HFF-Myc (cell line): ENCODE measurements around the gene ADCY4.

ENCODE experiments used
- DNase-seq: peaks from one replicate; pipeline ENCODE4 v3.0.0-alpha.2; 2011; ENCODE audit warnings: low read depth; ENCODE audit errors: extremely low read depth
- H3K4me3 ChIP-seq: replicated peaks from 2 replicates; pipeline ENCODE4 v1.5.1; 2011; ENCODE audit warnings: low read depth, mild to moderate bottlenecking, control low read depth, low read length
- TF ChIP-seq, protein P1 (sequence below): IDR thresholded peaks from 2 replicates; pipeline ENCODE4 v1.5.1; 2012; ENCODE audit warnings: mild to moderate bottlenecking, low read depth, low read length, control low read depth; ENCODE audit errors: missing control alignments

The ADCY4 gene

GRCh38 chr14:24297190-24297964, 37.5 kb downstream of the ADCY4 start:
- H3K4me3 ChIP-seq, result no peak overlapping the region
- DNase-seq, result no peak
- TF ChIP-seq, protein P1, sequence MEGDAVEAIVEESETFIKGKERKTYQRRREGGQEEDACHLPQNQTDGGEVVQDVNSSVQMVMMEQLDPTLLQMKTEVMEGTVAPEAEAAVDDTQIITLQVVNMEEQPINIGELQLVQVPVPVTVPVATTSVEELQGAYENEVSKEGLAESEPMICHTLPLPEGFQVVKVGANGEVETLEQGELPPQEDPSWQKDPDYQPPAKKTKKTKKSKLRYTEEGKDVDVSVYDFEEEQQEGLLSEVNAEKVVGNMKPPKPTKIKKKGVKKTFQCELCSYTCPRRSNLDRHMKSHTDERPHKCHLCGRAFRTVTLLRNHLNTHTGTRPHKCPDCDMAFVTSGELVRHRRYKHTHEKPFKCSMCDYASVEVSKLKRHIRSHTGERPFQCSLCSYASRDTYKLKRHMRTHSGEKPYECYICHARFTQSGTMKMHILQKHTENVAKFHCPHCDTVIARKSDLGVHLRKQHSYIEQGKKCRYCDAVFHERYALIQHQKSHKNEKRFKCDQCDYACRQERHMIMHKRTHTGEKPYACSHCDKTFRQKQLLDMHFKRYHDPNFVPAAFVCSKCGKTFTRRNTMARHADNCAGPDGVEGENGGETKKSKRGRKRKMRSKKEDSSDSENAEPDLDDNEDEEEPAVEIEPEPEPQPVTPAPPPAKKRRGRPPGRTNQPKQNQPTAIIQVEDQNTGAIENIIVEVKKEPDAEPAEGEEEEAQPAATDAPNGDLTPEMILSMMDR, result peak; percentile 44

GRCh38 chr14:24296341-24297157, 38.3 kb downstream of the ADCY4 start:
- no peak overlapping the region for H3K4me3 ChIP-seq
- TF ChIP-seq, protein P1, result peak; percentile 83
- peak; percentile 84 for DNase-seq

DNA sequence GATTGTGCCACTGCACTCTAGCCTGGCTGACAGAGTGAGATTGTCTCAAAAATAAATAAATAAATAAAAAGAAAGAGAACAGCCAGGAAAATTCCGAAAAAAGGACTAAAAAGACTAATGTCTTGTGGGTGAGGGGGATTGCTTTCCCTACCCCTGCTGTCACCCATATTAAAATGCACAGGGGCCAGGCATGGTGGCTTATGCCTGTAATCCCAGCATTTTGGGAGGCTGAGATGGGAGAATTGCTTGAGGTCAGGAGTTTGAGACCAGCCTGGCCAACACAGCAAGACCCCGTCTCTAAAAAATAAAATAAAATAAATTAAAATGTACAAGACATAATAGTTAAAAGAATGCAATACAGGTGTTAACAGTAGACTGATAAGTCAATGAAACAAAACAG, 41.3 kb downstream of the ADCY4 start:
- TF ChIP-seq, protein P1, result no peak
- DNase-seq, result no peak
- H3K4me3 ChIP-seq, result no peak overlapping the region

- TF ChIP-seq, protein P1, result no peak
- H3K4me3 ChIP-seq, result no peak overlapping the region
- DNase-seq, result no peak
These were observed 42.6 kb downstream of the ADCY4 start for GRCh38 chr14:24292118-24292807.

DNA sequence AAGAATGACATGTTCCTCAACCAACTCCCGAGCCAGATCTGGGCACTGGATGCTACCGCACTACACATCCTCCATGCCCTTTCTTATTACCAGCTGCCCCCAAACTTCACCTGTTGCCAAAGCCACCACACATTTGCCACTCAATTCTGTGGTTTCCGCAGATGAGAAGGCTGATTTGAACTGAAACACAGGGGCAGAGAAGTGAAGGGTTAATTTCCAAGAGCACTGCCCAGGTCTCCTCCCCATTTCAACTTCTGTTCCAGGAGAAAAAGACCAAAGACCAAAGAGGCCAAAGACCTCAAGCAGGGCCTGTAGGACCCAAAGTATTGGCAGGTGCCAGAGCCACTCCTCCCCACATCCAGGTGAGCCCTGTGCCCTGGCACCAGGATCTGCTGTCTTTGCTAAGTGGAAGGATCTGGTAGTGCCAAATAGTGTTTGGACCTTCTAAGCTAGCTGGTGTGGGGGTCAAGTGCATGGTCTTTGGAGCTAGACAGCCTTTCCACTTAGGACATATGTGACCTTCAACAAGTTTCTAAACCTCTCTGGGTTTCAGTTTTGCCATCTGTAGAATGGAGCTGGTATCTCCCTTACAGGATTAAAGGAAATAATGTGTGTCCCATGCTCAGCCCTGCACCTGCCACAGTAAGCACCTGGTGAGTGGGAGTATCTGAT, 43.3 kb downstream of the ADCY4 start:
- TF ChIP-seq, protein P1, result no peak
- no peak for DNase-seq
- no peak overlapping the region for H3K4me3 ChIP-seq

- DNase-seq, result no peak
- no peak overlapping the region for H3K4me3 ChIP-seq
- TF ChIP-seq, protein P1, result no peak
These were observed 44.1 kb downstream of the ADCY4 start for GRCh38 chr14:24290746-24291145.
